ENCODE results near the gene FCAR. TPM values are rescaled to one million over a fixed set of nuclear protein-coding genes. Genes with fewer than 3 reads are reported as not detected.
"Not testable (repeated sequence)": the region's sequence is repeated elsewhere in the genome, so short reads cannot be mapped to it uniquely, and the experiment has no call there.

Gene FCAR
- total RNA-seq, 1 donor from 2014 or later, result 16.3 TPM

- DNase-seq (ENCODE audit: low spot score), result no peak
Observed at GRCh38 chr19:54893406-54893805, 19.4 kb downstream of the FCAR start.

- peak; percentile 68 for DNase-seq (ENCODE audit: low spot score)
Observed at GRCh38 chr19:54894106-54894505, 20.1 kb downstream of the FCAR start.

GRCh38 chr19:54896036-54896435, 22.0 kb downstream of the FCAR start:
- DNase-seq (ENCODE audit: low spot score), result peak; percentile 0

- DNase-seq (ENCODE audit: low spot score), result not testable (repeated sequence)
Observed at GRCh38 chr19:54898685-54899084, 24.6 kb downstream of the FCAR start.

GRCh38 chr19:54899646-54900045, 25.6 kb downstream of the FCAR start:
- not testable (repeated sequence) for DNase-seq (ENCODE audit: low spot score)

GRCh38 chr19:54901153-54901552, 27.1 kb downstream of the FCAR start:
- not testable (repeated sequence) for DNase-seq (ENCODE audit: low spot score)

- DNase-seq (ENCODE audit: low spot score), result no peak
Observed at GRCh38 chr19:54902061-54902460, 28.0 kb downstream of the FCAR start.

- no peak for DNase-seq (ENCODE audit: low spot score)
Observed at GRCh38 chr19:54903303-54903702, 29.3 kb downstream of the FCAR start.

GRCh38 chr19:54904261-54904660, 30.2 kb downstream of the FCAR start:
- not testable (repeated sequence) for DNase-seq (ENCODE audit: low spot score)

GRCh38 chr19:54905421-54905802, 31.4 kb downstream of the FCAR start:
- DNase-seq (ENCODE audit: low spot score), result no peak

- DNase-seq (ENCODE audit: low spot score), result no peak
Observed at GRCh38 chr19:54905803-54906511, 31.9 kb downstream of the FCAR start, which contains the start of gene NCR1. NCR1 (plus strand) TSS chr19:54906148; CDS start chr19:54906188, 40 bp downstream.

GRCh38 chr19:54906819-54907218, 32.8 kb downstream of the FCAR start:
- no peak for DNase-seq (ENCODE audit: low spot score)

- DNase-seq (ENCODE audit: low spot score), result not testable (repeated sequence)
Observed at GRCh38 chr19:54907899-54908298, 33.9 kb downstream of the FCAR start.

GRCh38 chr19:54916822-54917221, 42.8 kb downstream of the FCAR start:
- no peak for DNase-seq (ENCODE audit: low spot score)

GRCh38 chr19:54918499-54918898, 44.5 kb downstream of the FCAR start:
- no peak for DNase-seq (ENCODE audit: low spot score)

GRCh38 chr19:54919646-54920563, 45.9 kb downstream of the FCAR start:
- not testable (repeated sequence) for DNase-seq (ENCODE audit: low spot score)

GRCh38 chr19:54921082-54921481, 47.0 kb downstream of the FCAR start:
- no peak for DNase-seq (ENCODE audit: low spot score)

GRCh38 chr19:54923276-54923675, 49.2 kb downstream of the FCAR start:
- no peak for DNase-seq (ENCODE audit: low spot score)

GRCh38 chr19:54928299-54928698, 54.3 kb downstream of the FCAR start:
- no peak for DNase-seq (ENCODE audit: low spot score)

- no peak for DNase-seq (ENCODE audit: low spot score)
Observed at GRCh38 chr19:54937926-54938325, 63.9 kb downstream of the FCAR start.

- no peak for DNase-seq (ENCODE audit: low spot score)
Observed at GRCh38 chr19:54938906-54939305, 64.9 kb downstream of the FCAR start.

- not testable (repeated sequence) for DNase-seq (ENCODE audit: low spot score)
Observed at GRCh38 chr19:54939538-54939937, 65.5 kb downstream of the FCAR start.

All from mesenteric fat pad (tissue), 1 donor.